Fibroblast of mammary gland (primary cell): ENCODE results near the gene RPL37A.

Experiments
- DNase-seq: peaks from one replicate; pipeline ENCODE4 v3.0.0-alpha.2; 2010; ENCODE audit warnings: low read depth
- H3K4me3 ChIP-seq: 2 replicates; pipeline ENCODE4 v1.5.1; 2011; ENCODE audit warnings: low read depth, mild to moderate bottlenecking, low read length, moderate library complexity; ENCODE audit not compliant: control insufficient read depth
- CTCF ChIP-seq: conservative IDR thresholded peaks from 2 replicates; pipeline ENCODE4 v1.5.1; 2011; ENCODE audit warnings: low read depth, low read length, inconsistent platforms; ENCODE audit not compliant: control insufficient read depth, insufficient read depth

RPL37A gene

GRCh38 chr2:216537366-216537765, 38.7 kb downstream of the RPL37A start:
- no peak for DNase-seq
- no peak for TF ChIP-seq CTCF
- no peak overlapping the region for H3K4me3 ChIP-seq

GRCh38 chr2:216538538-216538937, 39.9 kb downstream of the RPL37A start:
- no peak for DNase-seq
- no peak for TF ChIP-seq CTCF
- H3K4me3 ChIP-seq, result no peak overlapping the region

DNA sequence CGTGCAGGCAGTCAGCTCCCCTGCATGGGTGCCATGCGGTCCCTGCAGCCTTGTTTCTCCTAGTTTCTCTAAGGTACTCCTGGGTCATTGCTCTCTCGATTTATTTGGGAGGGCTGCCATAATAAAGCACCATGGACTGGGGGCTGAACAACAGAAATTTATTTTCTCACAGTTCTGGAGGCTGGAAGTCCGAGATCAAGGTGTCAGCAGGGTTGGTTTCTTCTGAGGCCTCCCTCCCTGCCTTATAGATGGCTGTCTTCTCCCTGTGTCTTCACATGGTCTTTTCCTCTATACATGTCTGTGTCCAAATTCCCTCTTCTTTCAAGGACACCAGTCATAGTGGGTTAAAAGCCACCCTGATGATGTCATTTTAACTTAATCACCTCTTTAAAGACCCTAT, 40.5 kb downstream of the RPL37A start:
- TF ChIP-seq CTCF, result no peak
- DNase-seq, result no peak
- no peak overlapping the region for H3K4me3 ChIP-seq

DNA sequence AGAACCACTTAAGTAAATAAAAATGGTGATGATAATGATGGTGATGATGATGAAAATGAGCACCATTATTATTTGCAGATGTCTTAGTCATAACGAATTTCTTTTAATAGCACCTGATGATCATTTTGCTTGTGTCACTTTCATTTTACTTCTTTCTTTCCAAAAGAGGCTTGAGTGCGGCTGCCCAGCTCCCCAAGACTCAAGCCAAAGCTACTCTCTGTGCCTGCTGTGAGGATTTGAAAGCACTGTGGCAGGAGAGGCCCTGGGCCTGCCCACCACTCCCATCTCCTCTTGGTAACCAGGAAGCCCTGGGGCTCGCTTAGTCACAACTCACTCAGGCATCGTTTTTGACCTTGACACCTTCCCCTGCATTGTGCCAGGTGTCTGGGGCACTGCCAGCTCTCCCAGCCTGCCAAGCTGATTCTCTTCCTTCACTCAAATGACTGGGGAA, 41.2 kb downstream of the RPL37A start:
- no peak for DNase-seq
- TF ChIP-seq CTCF, result no peak
- no peak overlapping the region for H3K4me3 ChIP-seq

DNA sequence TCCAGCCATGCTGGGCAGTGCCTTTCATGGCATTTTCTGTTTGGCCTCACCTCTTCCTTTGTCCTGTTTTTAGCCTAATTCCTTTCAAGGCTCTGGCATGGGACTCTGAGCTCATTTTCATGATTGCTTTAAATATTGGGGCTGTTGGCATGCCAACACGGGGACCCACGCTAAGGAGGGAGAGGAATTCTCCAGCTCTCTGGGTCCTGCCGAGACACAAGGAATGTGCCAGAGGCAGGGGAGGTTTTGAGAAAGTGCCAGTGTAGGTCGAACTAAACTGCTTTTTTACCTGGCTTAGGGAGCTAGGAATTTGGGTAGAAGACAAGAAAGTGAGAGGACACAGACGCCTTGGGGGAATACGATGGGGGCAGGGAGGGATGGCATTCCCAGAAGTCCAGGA, 42.3 kb downstream of the RPL37A start:
- no peak for TF ChIP-seq CTCF
- no peak for DNase-seq
- H3K4me3 ChIP-seq, result no peak overlapping the region

DNA sequence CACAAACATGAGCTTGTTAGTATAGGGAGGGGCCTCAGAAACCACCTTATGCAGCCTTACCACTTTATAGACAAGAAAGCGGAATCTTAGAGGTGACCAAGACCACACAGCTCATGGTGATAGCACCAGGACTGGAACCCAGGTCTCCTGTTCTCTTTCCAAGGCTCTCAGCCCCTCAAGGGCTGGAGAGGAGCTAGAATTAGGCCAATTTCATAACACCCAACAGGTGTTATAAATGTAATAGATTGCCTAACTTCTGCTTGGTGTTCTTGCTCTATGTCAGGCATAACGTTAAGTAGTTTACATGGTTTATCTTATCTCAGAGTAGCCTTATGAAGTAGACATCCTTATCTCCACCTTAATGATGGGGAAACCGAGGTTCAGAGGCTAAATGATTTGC, 42.9 kb downstream of the RPL37A start:
- DNase-seq, result no peak
- no peak for TF ChIP-seq CTCF
- H3K4me3 ChIP-seq, result no peak overlapping the region

DNA sequence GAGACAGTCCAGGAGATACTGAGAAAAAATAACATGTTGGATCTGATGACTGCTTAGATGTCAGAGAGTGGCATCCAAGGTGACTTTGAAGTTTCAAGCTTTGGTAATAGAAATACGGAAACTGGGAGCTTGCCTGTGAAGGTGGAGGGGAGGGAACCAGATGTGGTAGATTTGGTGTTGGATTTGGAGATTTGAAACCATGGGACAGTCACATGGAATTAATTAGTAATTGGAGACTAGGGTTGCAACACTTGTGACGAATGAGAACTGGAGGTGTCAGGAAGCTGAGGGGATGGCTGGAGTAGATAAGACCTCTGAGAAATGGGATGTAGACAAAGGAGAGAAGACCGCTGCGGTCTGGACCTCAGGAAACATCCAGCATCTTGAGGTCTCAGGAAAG, 46.7 kb downstream of the RPL37A start:
- DNase-seq, result peak; percentile 75
- H3K4me3 ChIP-seq, result no peak overlapping the region

More for the DNA sequence above, 46.7 kb downstream of the RPL37A start:
- no peak for TF ChIP-seq CTCF
